ENCODE measurements around the gene COL4A3.

Gene COL4A3

DNA sequence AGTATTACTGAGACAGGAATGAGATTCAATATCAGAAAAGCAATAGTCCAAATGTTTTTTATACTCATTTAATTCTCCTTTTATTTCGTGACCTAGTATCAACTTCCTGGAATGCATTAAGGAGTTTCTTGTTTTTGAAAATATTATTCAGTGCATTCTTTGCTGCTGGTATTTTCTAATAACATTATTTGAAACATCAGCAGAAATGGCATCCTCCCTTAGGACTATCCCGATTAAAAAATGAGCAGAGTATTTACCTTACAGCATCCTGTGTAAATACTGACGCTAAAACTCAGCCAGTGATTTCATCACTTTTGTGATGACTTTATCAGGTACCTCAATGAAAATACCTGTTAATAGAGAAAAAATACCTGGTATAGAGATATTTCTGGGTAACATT is 16.3 kb downstream of the COL4A3 start:
- Histone ChIP-seq H3K27ac (no peak overlapping the region), H3K27me3 (replicated peaks) (no peaks in the 10 kb centered on the region), H3K4me3 (ENCODE audit: low read depth, low read length) (no peak overlapping the region), H3K36me3 (replicated peaks) (no peaks in the 10 kb centered on the region)
- TF ChIP-seq, protein P1, sequence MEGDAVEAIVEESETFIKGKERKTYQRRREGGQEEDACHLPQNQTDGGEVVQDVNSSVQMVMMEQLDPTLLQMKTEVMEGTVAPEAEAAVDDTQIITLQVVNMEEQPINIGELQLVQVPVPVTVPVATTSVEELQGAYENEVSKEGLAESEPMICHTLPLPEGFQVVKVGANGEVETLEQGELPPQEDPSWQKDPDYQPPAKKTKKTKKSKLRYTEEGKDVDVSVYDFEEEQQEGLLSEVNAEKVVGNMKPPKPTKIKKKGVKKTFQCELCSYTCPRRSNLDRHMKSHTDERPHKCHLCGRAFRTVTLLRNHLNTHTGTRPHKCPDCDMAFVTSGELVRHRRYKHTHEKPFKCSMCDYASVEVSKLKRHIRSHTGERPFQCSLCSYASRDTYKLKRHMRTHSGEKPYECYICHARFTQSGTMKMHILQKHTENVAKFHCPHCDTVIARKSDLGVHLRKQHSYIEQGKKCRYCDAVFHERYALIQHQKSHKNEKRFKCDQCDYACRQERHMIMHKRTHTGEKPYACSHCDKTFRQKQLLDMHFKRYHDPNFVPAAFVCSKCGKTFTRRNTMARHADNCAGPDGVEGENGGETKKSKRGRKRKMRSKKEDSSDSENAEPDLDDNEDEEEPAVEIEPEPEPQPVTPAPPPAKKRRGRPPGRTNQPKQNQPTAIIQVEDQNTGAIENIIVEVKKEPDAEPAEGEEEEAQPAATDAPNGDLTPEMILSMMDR (IDR thresholded peaks at IDR 0.05; ENCODE audit: low read depth, low read length, missing control alignments): no peak
- DNase-seq: no peak
- in situ Hi-C loops (cut with HindIII; ENCODE audit: low pct_ligation_motif_present, low sequenced_read_pairs): no loop called here

DNA sequence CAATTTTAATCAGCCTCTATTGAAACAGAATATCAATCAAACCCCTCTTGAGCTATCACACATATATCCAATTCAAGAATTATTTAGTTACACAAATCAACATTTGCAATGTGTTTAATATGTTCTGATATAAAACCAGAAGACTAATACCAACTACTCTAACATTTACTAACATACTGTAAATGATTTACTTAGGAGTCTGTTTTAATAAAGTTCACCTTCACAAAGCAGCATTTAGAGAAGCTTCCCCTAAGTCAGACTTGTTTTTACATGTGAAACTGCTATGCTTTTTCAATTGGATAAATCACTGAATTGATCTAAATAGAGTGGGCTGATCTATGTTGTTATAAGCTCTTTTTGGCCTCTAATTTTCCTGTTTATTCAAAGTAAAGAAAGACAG is 18.3 kb downstream of the COL4A3 start:
- in situ Hi-C loops (cut with HindIII; ENCODE audit: low pct_ligation_motif_present, low sequenced_read_pairs): no loop called here
- Histone ChIP-seq H3K4me3 (ENCODE audit: low read depth, low read length) (no peak overlapping the region), H3K27ac (no peak overlapping the region), H3K27me3 (replicated peaks) (no peaks in the 10 kb centered on the region), H3K36me3 (replicated peaks) (no peaks in the 10 kb centered on the region)
- TF ChIP-seq, protein P1 (IDR thresholded peaks at IDR 0.05; ENCODE audit: low read depth, low read length, missing control alignments): no peak
- DNase-seq: no peak

DNA sequence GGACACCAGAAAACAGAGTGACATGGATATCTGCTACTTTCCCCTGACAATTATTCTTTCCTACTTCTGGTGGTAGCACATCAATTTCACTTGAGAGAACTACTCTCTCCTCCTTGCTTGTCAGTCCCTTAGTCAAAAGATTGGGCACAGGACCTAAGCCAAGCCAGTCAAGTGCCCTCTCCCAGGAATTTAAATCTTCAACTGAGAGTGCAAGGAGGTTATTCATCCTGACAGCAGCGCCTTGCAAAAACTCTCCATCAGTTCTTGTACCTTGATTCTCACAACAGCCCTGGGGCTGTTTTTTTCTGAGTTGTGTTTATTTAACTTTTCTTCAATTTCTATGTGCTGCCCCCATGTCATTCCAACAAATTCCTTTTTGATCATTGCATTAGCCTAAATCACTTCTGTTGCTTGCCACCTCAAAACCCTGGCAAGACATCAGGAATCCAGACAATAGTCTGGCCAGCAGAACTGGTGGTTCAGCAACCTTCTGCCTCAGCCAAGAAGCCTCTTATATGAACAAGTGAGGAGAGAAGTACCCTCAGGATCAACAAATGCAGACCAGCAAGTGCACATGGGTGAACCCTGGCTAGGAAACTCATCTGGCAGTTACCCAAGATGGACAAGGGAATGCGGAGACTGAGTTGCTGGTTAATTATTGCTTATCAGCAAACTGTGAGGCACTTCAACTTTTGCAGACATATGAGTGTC is 19.4 kb downstream of the COL4A3 start:
- no peak for DNase-seq
- in situ Hi-C loops (cut with HindIII; ENCODE audit: low pct_ligation_motif_present, low sequenced_read_pairs): no loop called here
- no peak overlapping the region for H3K27ac ChIP-seq

DNA sequence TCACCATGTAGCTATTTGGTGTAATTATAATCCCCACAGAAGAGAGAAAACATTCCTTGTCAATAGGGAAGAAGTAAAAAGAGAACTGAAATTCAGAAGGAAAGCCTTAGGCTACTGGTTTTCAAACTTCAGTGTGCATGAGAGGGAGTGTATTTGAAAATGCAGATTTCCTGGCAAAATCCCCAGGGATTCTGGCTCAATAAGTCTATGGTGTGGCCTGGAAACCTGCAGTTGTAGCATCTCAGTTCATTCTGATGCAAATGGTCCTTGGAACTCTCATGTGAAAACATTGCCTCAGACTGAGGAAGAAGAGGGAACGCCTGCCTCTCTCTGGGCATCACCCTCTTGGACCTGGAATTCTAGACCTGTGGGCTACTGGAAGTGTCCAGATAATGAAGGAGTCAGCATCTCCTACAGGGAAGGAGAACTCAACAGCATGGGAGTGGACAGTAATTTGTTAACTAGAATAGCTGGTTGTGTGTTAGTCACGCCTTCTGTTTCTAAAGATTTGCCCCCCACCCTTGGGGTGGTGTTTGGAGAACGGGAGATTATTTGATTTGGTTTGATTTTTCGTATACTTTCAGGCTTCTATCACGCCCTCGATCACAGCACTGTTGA is 21.3 kb downstream of the COL4A3 start:
- Histone ChIP-seq H3K27me3 (replicated peaks) (no peaks in the 10 kb centered on the region), H3K27ac (no peak overlapping the region), H3K36me3 (replicated peaks) (no peaks in the 10 kb centered on the region), H3K4me3 (ENCODE audit: low read depth, low read length) (no peak overlapping the region)
- TF ChIP-seq, protein P1 (IDR thresholded peaks at IDR 0.05; ENCODE audit: low read depth, low read length, missing control alignments): no peak
- in situ Hi-C loops (cut with HindIII; ENCODE audit: low pct_ligation_motif_present, low sequenced_read_pairs): no loop called here
- DNase-seq: no peak

More for the DNA sequence above, 19.4 kb downstream of the COL4A3 start:
- Histone ChIP-seq H3K4me3 (ENCODE audit: low read depth, low read length) (no peak overlapping the region), H3K27me3 (replicated peaks) (no peaks in the 10 kb centered on the region), H3K36me3 (replicated peaks) (no peaks in the 10 kb centered on the region)
- TF ChIP-seq, protein P1 (IDR thresholded peaks at IDR 0.05; ENCODE audit: low read depth, low read length, missing control alignments): no peak

DNA sequence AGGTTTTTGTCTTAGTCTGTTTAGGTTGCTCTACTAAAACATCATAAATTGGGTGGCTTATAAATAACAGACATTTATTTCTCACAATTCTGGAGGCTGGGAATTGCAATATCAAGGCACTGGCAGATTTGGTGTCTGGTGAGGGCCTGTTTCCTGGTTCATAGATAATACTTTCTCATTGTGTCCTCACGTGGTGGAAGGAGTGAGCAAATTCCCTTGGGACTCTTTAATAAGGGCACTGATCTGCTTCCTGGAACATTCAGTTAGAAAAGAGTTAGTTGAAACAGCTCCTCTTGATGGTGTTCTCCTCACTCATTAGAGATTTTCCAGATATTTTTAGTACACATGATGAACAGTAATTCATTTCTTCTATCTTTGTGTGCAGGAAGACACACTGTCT is 22.3 kb downstream of the COL4A3 start:
- DNase-seq: no peak
- H3K27ac ChIP-seq: no peak overlapping the region
- H3K4me3 ChIP-seq (ENCODE audit: low read depth, low read length): no peak overlapping the region
- H3K27me3 ChIP-seq (replicated peaks): no peaks in the 10 kb centered on the region
- no peaks in the 10 kb centered on the region for H3K36me3 ChIP-seq (replicated peaks)
- TF ChIP-seq, protein P1 (IDR thresholded peaks at IDR 0.05; ENCODE audit: low read depth, low read length, missing control alignments): no peak
- in situ Hi-C loops (cut with HindIII; ENCODE audit: low pct_ligation_motif_present, low sequenced_read_pairs): no loop called here

Data from brain microvascular endothelial cell (primary cell).